Measurements from ENCODE around the gene FANCC. TPM values are rescaled to one million over a fixed set of nuclear protein-coding genes. Genes with fewer than 3 reads are reported as not detected.

FANCC gene
- total RNA-seq, 1 experiment from 2014 or later = 44.7 TPM

GRCh38 chr9:95080961-95081647 is 236.4 kb downstream of the FANCC start:
- TF ChIP-seq EZH2 (IDR thresholded peaks at IDR 0.05; ENCODE audit: low read depth) (no peak), CTCF (conservative IDR thresholded peaks at IDR 0.05) (no peak)
- Histone ChIP-seq H4K20me1 (ENCODE audit: insufficient read depth) (peaks cover 70% of the 10 kb centered on the region), H3K9me2 (ENCODE audit: insufficient read depth) (no peaks in the 10 kb centered on the region), H3K9me3 (ENCODE audit: insufficient read depth, low read depth) (no peaks in the 10 kb centered on the region), H2AFZ (no peak overlapping the region), H3K27me3 (ENCODE audit: insufficient read depth, low read depth) (no peaks in the 10 kb centered on the region), H3F3A (ENCODE audit: insufficient read depth, low read depth) (peaks cover 28% of the 10 kb centered on the region), H3K4me3 (no peak overlapping the region), H3K36me3 (ENCODE audit: low read depth) (peaks cover 25% of the 10 kb centered on the region; the same call in 1 of the 2 replicates), H3K27ac (no peak overlapping the region), H3K4me2 (no peak overlapping the region), H3K4me1 (replicated peaks; ENCODE audit: insufficient read depth) (no peaks in the 10 kb centered on the region), H3K79me2 (ENCODE audit: low read depth) (peaks cover 52% of the 10 kb centered on the region)
- intact Hi-C loops (cut with micrococcal nuclease; ENCODE audit: unreplicated experiment) = no loop called here
- POLR2A ChIA-PET (ENCODE audit: unreplicated experiment) = no interaction called here
- no TSS peak for BruUV-seq (replicated peaks)
- no peak for DNase-seq
- CTCF ChIA-PET = no interaction called here

- BruUV-seq (replicated peaks) = no TSS peak
- peaks cover 77% of the 10 kb centered on the region for H4K20me1 ChIP-seq (ENCODE audit: insufficient read depth)
- ChIA-PET CTCF (no interaction called here), POLR2A (ENCODE audit: unreplicated experiment) (no interaction called here)
- H3K79me2 ChIP-seq (ENCODE audit: low read depth) = peaks cover 69% of the 10 kb centered on the region
- H3K4me2 ChIP-seq = no peak overlapping the region
- no peak overlapping the region for H2AFZ ChIP-seq
- H3K27ac ChIP-seq = no peak overlapping the region
- H3K36me3 ChIP-seq (ENCODE audit: low read depth) = peaks cover 36% of the 10 kb centered on the region; the same call in 1 of the 2 replicates
- TF ChIP-seq EZH2 (IDR thresholded peaks at IDR 0.05; ENCODE audit: low read depth) = no peak
- no peak for TF ChIP-seq CTCF (conservative IDR thresholded peaks at IDR 0.05)
- intact Hi-C loops (cut with micrococcal nuclease; ENCODE audit: unreplicated experiment) = no loop called here
- H3K9me3 ChIP-seq (ENCODE audit: insufficient read depth, low read depth) = no peaks in the 10 kb centered on the region
- no peaks in the 10 kb centered on the region for H3K4me1 ChIP-seq (replicated peaks; ENCODE audit: insufficient read depth)
- no peaks in the 10 kb centered on the region for H3K9me2 ChIP-seq (ENCODE audit: insufficient read depth)
- no peak overlapping the region for H3K4me3 ChIP-seq
- no peaks in the 10 kb centered on the region for H3K27me3 ChIP-seq (ENCODE audit: insufficient read depth, low read depth)
- DNase-seq = no peak
- H3F3A ChIP-seq (ENCODE audit: insufficient read depth, low read depth) = peaks cover 35% of the 10 kb centered on the region
Observed at GRCh38 chr9:95079461-95079860, 238.0 kb downstream of the FANCC start.

- peaks cover 39% of the 10 kb centered on the region for H3F3A ChIP-seq (ENCODE audit: insufficient read depth, low read depth)
- peaks cover 32% of the 10 kb centered on the region; the same call in 1 of the 2 replicates for H3K36me3 ChIP-seq (ENCODE audit: low read depth)
- H3K79me2 ChIP-seq (ENCODE audit: low read depth) = peaks cover 70% of the 10 kb centered on the region
- DNase-seq = no peak
- intact Hi-C loops (cut with micrococcal nuclease; ENCODE audit: unreplicated experiment) = no loop called here
- no peaks in the 10 kb centered on the region for H3K9me2 ChIP-seq (ENCODE audit: insufficient read depth)
- no peaks in the 10 kb centered on the region for H3K27me3 ChIP-seq (ENCODE audit: insufficient read depth, low read depth)
- H3K4me2 ChIP-seq = no peak overlapping the region
- H3K27ac ChIP-seq = no peak overlapping the region
- H3K9me3 ChIP-seq (ENCODE audit: insufficient read depth, low read depth) = no peaks in the 10 kb centered on the region
- ChIA-PET CTCF (no interaction called here), POLR2A (ENCODE audit: unreplicated experiment) (interaction anchor here (0.6 kb wide), 1 partner anchor 57 kb away, joined by 3 read pairs; no protein-coding TSS in a partner anchor)
- H3K4me3 ChIP-seq = no peak overlapping the region
- H3K4me1 ChIP-seq (replicated peaks; ENCODE audit: insufficient read depth) = no peaks in the 10 kb centered on the region
- TF ChIP-seq CTCF (conservative IDR thresholded peaks at IDR 0.05) (no peak), EZH2 (IDR thresholded peaks at IDR 0.05; ENCODE audit: low read depth) (no peak)
- peaks cover 82% of the 10 kb centered on the region for H4K20me1 ChIP-seq (ENCODE audit: insufficient read depth)
- no TSS peak for BruUV-seq (replicated peaks)
- no peak overlapping the region for H2AFZ ChIP-seq
Observed at GRCh38 chr9:95078939-95079338, 238.6 kb downstream of the FANCC start.
